ENCODE measurements around the gene THAP9.

The THAP9 gene

DNA sequence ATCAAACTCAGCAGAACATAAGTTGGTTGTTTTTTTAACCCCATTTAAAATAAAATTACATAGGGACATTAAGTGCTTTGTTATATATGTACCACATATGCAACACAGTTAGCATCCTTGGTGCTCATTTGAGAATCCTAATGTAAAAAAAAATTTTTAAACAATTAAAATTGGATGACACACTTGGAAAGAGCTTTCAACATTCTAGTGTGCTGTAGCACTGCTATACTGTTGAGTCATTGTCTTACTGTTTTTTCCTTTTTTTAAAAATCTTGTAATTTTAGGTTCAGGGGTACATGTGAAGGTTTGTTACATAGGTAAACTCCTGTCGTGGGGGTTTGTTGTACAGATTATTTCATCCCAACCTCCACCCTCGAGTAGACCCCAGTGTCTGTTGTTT, 12.8 kb downstream of the THAP9 start:
- TF ChIP-seq GATA2 (IDR thresholded peaks at IDR 0.05; ENCODE audit: low read depth, low read length) (no peak), GATA3 (IDR thresholded peaks at IDR 0.05; ENCODE audit: low read depth, low read length) (no peak)

DNA sequence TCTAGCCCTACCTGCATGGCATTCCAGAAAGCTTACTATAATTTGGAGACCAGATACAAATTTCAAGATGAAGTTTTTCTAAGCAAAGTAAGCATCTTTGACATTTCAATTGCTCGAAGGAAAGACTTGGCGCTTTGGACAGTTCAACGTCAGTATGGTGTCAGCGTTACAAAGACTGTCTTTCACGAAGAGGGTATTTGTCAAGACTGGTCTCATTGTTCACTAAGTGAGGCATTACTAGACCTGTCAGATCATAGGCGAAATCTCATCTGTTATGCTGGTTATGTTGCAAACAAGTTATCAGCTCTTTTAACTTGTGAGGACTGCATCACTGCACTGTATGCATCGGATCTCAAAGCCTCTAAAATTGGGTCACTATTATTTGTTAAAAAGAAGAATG, 17.6 kb downstream of the THAP9 start:
- TF ChIP-seq GATA2 (IDR thresholded peaks at IDR 0.05; ENCODE audit: low read depth, low read length) (no peak), GATA3 (IDR thresholded peaks at IDR 0.05; ENCODE audit: low read depth, low read length) (no peak)

DNA sequence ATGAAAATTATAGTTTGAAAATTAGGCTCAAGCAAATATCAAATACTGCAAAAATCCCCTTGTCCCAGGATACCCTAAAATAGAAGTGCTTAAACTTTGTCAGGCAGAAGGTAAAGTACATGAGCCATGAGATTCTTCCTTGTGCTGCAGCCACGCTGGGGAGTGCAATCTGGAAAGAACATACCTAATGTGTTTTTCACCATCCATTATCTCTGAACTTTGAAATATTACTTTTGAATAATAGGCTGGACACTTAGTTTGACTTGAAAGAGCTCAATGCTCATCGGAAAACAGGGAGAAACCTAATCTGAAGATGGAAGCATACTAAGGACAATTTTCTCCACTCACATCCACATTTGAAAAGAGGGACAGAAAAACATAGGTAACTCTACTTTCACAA, 18.9 kb downstream of the THAP9 start:
- no peak for TF ChIP-seq GATA3 (IDR thresholded peaks at IDR 0.05; ENCODE audit: low read depth, low read length)
- no peak for TF ChIP-seq GATA2 (IDR thresholded peaks at IDR 0.05; ENCODE audit: low read depth, low read length)

- no peak for TF ChIP-seq GATA3 (IDR thresholded peaks at IDR 0.05; ENCODE audit: low read depth, low read length)
- no peak for TF ChIP-seq GATA2 (IDR thresholded peaks at IDR 0.05; ENCODE audit: low read depth, low read length)
Measured at GRCh38 chr4:82921795-82922194, 21.3 kb downstream of the THAP9 start.

DNA sequence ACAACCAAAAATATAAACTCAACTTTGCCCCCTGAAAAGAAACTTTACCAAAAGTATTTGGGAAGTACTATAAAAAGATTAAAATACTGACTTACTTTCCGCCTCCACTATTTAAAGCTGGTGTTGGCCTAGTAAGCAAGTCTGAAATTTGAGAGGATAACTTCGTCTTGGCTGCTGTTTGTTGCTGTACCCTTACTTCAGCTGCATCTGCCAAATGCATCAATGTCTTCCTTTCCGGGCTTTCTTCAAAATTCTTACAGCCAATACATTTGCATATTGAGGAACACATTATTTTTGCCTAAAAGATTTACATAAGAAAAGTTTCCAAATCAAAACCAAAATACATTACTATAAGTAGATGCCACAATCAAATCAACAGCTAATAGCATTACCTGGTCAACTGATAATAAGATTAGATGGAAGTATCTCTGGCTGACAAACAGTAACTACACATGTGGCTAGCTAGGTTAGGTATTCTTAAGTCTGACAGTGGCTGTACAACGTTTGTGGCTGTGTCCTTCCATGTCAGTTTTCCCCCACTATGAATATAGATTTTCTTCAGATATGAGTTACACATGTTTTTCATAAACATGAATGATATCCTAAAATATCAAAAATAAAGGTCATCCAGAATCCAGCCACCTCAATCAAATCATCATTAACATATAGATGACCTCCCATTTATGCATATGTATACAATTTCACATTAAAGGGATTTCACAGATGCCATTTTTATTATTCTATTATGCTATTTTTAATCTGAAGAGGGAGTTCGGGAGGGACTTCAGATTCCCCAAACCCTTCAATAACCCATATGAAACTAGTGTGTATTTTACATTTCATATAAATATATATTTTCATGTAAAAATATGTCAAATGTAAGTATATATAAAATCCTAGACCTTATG, 30.6 kb downstream of the THAP9 start:
- TF ChIP-seq GATA3 (IDR thresholded peaks at IDR 0.05; ENCODE audit: low read depth, low read length), result no peak
- no peak for TF ChIP-seq GATA2 (IDR thresholded peaks at IDR 0.05; ENCODE audit: low read depth, low read length)

DNA sequence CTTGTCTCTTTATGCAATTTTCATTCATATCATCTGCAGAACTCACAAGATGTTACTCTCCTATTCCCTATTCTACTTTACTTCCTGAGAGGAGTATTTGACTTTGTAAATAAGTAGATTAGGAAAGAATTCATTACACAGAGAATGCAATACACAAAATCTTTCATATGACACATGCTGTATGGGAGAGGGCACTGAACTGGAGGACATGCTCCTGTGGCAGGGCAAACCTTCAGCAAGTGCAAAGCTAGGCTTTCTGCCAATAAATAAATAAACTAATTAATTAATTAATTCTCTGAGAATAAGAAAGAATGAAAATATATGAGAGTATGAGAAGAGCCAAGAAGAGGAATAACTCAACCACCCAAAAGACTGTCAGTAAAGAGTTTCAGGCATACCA, 33.9 kb downstream of the THAP9 start:
- TF ChIP-seq GATA3 (IDR thresholded peaks at IDR 0.05; ENCODE audit: low read depth, low read length) (no peak), GATA2 (IDR thresholded peaks at IDR 0.05; ENCODE audit: low read depth, low read length) (no peak)

DNA sequence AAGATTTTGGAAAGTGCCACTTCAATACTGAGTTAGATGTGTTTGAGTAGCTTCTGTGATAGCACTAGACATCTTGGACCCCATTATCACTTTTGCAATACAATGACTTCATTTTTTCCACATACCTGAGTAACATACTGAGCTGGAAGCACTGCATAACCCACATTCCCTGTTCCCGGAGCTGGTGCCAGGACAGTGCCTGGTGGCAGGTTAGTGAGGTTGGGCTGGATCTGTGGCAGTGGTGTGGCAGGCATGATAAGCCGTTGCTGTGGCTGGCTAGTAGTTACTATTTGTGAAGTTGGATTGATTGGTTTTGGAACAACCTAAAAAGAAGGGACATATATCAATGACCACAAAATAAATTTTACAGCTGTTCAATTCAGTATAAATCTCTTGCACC, 38.9 kb downstream of the THAP9 start:
- TF ChIP-seq GATA2 (IDR thresholded peaks at IDR 0.05; ENCODE audit: low read depth, low read length), result no peak
- TF ChIP-seq GATA3 (IDR thresholded peaks at IDR 0.05; ENCODE audit: low read depth, low read length), result no peak

DNA sequence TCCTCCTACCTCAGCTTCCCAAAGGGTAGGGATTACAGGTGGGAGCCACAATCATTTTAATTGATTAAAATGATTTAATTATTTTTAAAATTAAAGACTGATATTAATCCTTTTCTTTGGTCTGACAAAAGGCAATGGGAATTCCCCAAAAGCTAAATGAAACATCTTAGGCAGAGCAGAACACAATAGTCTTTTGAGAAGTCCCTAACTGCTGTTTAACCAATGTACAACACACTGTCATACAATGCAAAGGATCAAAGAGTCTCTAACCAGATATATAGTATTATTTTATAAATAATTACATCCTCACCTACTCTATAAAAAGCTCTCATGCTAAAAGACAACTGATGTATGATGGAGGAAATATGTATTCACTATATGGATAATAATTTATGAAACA, 47.0 kb downstream of the THAP9 start:
- TF ChIP-seq GATA2 (IDR thresholded peaks at IDR 0.05; ENCODE audit: low read depth, low read length) (no peak), GATA3 (IDR thresholded peaks at IDR 0.05; ENCODE audit: low read depth, low read length) (no peak)

DNA sequence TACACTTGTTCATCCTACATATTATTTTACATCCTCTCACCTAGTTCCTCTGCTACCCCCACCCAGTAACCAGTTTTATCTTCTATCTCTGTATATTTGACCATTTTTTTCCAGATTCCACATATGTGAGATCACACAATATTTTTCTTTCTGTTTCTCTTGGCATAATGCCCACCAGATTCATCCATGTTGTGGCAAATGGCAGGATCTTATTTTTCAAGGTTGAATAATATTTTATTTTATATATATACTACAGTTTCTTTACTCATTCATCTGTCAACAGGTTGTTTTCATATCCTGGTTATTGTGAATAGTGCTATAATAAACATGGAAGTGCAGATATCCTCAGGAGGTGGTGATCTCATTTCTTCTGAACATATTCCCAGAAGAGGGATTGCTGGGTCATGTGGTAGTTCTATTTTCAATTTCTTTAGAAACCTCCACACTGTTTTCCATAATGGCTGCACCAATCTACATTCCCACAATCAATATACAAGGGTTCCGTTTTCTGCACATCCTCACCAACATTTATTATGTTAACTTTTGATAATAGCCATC, 48.2 kb downstream of the THAP9 start:
- TF ChIP-seq GATA2 (IDR thresholded peaks at IDR 0.05; ENCODE audit: low read depth, low read length), result no peak
- TF ChIP-seq GATA3 (IDR thresholded peaks at IDR 0.05; ENCODE audit: low read depth, low read length), result no peak

DNA sequence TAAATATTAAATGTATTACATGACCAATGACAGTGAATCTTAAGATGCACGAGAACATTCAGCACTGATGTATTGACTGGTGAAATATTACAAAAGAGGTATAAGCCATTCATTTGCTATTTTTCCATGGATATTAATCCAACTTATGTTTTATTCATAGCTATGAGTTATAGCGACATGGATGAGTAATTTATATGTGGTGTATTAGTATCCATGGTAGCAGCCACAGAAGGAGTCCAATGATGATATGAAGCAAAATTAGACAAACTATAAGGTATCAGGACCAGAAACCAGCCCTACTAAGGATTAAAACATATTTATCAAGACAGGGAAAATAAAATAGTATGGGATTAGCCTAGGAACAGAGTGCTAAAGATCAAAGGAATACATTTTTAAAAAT, 50.7 kb downstream of the THAP9 start:
- no peak for TF ChIP-seq GATA2 (IDR thresholded peaks at IDR 0.05; ENCODE audit: low read depth, low read length)
- no peak for TF ChIP-seq GATA3 (IDR thresholded peaks at IDR 0.05; ENCODE audit: low read depth, low read length)

- no peak for TF ChIP-seq GATA3 (IDR thresholded peaks at IDR 0.05; ENCODE audit: low read depth, low read length)
- no peak for TF ChIP-seq GATA2 (IDR thresholded peaks at IDR 0.05; ENCODE audit: low read depth, low read length)
Measured at GRCh38 chr4:82954212-82954611, 53.7 kb downstream of the THAP9 start.

- no peak for TF ChIP-seq GATA2 (IDR thresholded peaks at IDR 0.05; ENCODE audit: low read depth, low read length)
- no peak for TF ChIP-seq GATA3 (IDR thresholded peaks at IDR 0.05; ENCODE audit: low read depth, low read length)
Measured at GRCh38 chr4:82957045-82957444, 56.5 kb downstream of the THAP9 start.

GRCh38 chr4:82965763-82966162, 65.2 kb downstream of the THAP9 start:
- TF ChIP-seq GATA2 (IDR thresholded peaks at IDR 0.05; ENCODE audit: low read depth, low read length), result no peak
- TF ChIP-seq GATA3 (IDR thresholded peaks at IDR 0.05; ENCODE audit: low read depth, low read length), result no peak

- no peak for TF ChIP-seq GATA2 (IDR thresholded peaks at IDR 0.05; ENCODE audit: low read depth, low read length)
- no peak for TF ChIP-seq GATA3 (IDR thresholded peaks at IDR 0.05; ENCODE audit: low read depth, low read length)
Measured at GRCh38 chr4:82968972-82969371, 68.4 kb downstream of the THAP9 start.

- no peak for TF ChIP-seq GATA3 (IDR thresholded peaks at IDR 0.05; ENCODE audit: low read depth, low read length)
- TF ChIP-seq GATA2 (IDR thresholded peaks at IDR 0.05; ENCODE audit: low read depth, low read length), result no peak
Measured at GRCh38 chr4:82969414-82969813, 68.9 kb downstream of the THAP9 start.
